Fibroblast of skin of abdomen (primary cell): ENCODE results near the gene HERC5. TPM values are rescaled to one million over a fixed set of nuclear protein-coding genes. Genes with fewer than 3 reads are reported as not detected.
"Not testable (repeated sequence)": the region's sequence is repeated elsewhere in the genome, so short reads cannot be mapped to it uniquely, and the experiment has no call there.

ENCODE experiments used
- DNase-seq: peaks from one replicate; pipeline ENCODE4 v3.0.0-alpha.2; 2013
- polyA plus RNA-seq, 2 experiments: library from polyadenylated mRNA; unstranded; fragments of 120-200 nt; gene quantifications; one replicate each; pipeline ENCODE4 v1.2.1, GENCODE V29; 2013; ENCODE audit not compliant: insufficient read length in 2 of 2

The HERC5 gene
- polyA plus RNA-seq (2013, experiment 1 of 2; ENCODE audit: insufficient read length): 0.15 TPM
- 0.10 TPM for polyA plus RNA-seq (2013, experiment 2 of 2; ENCODE audit: insufficient read length)

DNA sequence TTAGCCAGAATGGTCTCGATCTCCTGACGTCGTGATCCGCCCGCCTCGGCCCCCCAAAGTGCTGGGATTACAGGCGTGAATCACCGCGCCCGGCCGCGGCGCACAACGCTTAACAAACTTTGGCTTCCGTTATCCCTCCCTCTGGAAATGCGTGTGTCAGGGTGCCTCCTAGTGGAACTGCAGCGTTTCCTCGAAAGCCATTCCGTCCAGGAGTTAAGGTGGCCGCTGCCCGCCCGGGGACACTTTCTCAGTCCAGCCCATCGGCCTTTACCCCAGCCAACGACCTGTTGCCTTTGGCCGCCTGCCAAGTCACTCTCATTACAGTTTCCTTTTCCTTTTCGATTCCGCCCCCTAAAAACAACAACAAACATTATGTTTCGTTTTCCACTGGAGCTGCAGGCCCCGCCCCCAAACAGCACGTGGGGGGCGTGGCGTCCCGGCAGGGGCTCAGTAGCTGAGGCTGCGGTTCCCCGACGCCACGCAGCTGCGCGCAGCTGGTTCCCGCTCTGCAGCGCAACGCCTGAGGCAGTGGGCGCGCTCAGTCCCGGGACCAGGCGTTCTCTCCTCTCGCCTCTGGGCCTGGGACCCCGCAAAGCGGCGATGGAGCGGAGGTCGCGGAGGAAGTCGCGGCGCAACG lies at the start of gene HERC5:
HERC5 (plus strand) TSS at position 450 of the 637 bp plus-strand sequence; CDS start at position 601, 151 bp downstream.
- DNase-seq: peak; percentile 83

DNA sequence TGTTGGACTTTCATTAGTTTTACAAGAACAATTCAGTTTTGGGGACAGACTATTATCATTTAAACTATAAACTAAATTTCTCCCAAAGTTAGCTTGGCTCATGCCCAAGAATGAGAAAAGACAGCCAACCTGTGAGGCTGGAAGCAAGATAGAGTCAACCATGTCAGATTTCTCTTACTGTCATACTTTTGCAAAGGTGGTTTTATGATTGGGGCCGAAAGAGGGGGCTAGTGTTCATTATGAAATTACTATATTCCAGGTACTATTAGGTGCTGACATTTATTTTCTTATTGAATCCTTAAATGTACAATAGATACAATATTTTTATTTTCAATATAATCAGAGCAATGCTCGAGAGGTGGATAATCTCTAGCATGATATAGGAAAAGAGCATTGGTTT lies 47.7 kb upstream of the HERC5 start:
- no peak for DNase-seq

DNA sequence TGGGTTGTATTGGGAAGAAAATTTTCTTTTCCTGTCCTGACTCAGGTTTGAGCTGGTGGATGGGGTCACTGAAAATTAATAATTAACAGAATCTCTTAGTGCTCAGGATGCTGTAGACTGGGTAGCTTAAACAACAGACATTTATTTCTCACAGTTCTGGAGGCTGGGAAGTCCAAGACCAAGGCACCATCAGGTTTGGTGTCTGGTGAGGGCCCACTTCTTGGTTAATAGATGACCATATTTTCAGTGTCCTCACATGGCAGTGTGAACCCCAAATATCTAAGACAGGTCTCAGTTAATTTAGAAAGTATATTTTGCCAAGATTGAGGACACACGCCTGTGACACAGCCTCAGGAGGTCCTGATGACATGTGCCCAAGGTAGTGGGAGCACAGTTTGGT lies 47.1 kb upstream of the HERC5 start:
- DNase-seq: no peak

DNA sequence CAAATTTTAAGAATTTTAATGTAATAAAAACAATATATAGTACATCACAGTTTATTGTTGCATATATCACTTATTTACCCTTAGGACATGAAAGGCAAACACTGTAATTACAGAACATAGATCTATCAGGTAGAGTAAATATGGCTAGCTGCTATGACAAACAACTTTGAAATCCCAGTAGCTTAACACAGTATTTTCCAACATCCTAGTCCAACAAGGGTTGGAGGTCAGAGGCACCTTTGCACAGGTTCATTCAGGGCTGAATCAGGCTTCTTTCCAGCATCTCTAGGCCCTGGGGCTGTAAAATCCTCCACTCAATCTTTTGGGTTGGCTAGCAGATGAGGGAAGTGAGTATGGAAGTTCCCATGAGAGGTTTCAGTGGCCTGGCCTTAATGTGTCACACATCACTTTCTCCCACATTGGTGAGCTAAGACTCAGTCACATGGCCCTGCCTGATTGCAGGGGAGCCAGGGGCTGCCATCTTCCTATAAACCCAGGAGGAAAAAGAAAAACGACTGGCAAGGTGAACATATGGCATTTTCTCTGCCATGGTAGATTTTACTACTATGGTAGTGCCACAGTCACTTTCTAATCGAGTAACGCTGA lies 45.3 kb upstream of the HERC5 start:
- no peak for DNase-seq

DNA sequence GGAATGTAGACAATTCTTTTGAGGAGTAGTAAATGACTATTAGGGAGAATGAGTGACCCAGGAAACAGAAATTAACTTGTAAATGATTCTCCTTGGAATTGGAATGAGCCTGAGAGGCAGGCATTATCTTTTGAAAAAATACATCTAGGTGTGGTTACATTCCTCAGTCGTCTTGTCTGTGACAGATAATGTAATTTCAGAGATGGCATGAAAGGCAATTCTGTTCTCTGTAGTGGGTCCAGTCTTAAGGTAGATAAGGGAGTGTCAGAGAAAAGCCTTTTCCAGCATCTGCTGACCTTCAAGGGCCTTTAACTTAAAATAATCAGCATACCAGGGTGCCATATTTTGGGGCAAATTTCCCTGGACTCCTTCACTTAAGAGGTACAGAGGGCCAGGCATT lies 43.1 kb upstream of the HERC5 start:
- DNase-seq: no peak

DNA sequence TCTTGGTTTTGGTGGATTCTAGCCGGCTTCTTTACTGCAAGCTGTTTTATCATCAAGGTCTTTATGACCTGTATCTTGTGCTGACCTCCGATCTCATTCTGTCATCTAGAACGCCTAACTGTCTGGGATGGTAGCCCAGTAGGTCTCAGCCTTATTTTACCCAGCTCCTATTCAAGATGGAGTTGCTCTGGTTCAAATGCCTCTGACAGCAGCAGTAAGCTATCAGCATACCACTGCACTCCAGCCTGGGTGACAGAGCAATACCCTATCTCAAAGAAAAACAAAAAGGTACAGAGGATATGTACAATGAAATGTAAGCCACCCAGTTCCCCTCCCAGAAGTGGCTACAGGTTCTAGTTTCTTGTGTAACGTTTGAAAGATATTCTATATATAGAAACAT lies 42.2 kb upstream of the HERC5 start:
- no peak for DNase-seq

DNA sequence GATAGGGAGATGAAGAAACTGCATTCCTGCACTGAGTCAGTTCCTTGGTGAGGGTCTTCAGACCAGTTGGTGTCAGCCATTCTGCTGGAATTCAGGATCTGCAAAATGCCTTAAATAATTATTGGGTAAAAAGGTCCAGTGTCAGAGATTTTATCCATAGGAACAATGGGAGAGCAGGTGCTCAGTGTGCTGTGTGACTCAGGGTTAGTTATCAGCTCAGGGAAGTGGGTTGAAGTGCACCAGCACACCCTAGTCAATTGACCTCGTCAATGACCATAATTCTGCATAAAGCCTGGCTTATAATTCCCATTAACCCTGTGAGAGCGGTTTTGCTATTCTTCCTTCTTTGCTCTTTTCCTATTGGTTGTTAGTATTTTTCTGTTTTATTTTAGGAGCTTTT lies 40.9 kb upstream of the HERC5 start:
- DNase-seq: no peak

DNA sequence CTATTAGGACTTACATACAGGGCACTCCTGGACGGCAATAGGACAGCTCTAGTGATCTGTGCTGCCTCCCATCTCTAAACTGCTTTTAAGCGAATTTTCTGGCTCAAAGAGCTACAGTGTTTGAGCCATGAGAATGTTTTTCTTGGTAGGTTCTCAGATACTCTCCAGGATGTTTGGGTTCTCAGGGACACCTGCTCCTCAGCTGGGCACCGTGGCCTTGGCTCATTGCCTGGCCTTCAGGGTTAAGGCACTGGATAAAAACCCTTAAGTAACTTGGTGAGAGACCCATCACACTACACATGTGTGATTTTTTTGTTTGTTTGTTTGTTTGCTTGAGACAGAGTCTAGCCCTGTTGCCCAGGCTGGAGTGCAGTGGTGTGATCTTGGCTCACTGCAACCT lies 38.5 kb upstream of the HERC5 start:
- no peak for DNase-seq

DNA sequence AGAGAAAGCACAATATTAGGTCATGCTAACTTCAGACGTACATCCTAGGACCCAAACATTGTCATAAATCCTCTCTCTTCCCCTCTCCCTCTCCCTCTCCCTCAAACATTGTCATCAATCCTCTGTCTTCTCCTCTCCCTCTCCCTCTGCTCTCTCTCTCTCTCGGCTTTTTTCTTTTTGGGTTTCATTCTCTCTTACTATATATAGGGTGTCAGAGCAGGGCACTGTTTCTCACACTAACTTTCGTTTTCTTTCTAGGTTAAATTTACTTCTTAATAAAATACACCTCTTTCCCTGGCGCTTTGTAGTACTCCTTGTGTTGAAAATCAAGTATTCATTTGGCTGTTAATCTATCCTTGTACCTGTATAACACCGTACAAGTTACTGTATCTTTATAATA lies 37.0 kb upstream of the HERC5 start:
- DNase-seq: no peak

DNA sequence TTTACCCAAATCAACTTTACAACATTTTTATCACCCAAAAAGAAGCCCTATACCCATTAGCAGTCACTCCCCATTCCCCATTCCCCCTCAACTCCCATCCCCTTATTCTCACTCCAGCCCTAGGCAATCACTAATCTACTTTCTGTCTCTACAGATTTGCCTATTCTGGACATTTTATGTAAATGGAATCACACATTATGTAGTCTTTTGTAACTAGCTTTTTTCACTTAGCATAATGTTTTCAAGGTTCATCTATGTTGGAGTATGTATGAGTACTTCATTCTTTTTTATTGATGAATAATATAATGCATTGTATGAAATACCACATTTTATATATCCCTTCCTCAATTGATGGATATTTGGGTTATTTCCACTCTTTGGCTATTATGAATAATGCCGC lies 36.1 kb upstream of the HERC5 start:
- DNase-seq: no peak

DNA sequence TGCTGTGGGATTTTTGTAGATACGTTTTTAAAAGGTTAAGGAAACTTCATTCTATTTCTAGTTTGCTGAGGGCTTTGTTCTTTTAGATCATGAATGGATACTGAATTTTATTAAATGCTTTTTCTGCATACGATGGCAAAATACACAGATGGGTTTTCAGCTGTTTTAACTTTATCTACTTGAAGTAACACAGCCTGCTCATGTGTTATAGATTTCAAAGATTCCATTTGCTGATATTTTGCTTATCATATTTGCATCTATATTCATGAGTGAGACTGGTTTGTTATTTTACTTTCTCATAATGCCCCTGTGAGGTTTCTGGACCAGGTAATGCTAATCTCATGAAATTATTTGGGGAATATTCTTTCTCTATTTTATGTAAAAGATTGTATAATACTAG lies 34.5 kb upstream of the HERC5 start:
- DNase-seq: no peak

DNA sequence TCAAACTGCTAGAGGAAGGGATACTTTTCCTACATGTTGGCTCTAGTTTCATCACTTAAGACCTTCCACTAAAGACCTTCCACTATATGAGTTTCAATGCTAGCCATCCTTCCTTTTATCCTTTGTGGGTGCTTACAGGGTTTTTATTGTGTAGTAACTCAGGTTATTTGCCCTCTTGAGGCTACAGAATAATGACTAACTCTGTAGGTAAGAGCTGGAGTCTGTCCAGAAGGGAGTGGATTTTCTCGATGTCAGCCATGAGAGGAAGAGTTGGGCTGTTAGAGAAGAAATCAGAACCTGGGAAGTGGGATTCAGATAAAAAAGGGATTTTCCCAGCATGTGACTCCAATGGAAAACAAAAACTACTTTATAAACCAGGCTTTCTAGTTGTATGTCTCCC lies 27.5 kb upstream of the HERC5 start:
- no peak for DNase-seq

DNA sequence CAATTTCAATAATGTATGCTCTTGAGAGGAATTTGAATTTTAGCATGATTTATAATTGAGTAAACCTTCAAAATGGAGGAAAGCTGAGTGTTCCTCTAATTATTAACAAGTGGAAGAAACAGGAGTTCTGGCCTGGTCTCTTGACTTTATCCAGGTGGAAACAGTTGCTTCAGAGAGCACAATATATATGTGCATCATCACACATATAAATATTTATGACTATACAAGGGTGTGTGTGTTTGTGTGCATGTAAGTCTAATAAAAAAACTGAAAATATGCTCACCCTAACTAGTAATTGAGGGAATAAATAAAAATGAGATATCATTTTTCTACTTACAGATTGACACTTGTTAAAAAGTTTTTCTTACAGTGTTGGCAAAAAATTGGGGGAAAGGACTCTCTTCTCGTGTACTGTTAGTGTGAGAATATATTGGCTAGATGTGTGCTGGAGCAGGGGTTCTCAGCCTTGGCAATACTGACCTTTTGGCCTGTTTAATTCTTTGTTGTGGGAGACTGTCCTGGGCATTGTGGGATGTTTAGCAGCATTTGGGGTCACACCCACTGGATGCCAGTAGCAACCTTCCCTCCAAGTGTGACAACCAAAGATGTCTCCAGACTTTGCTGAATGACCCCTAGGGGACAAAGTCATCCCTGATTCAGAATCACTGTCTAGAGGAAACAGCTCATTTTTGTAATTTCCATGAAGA lies 20.8 kb upstream of the HERC5 start:
- no peak for DNase-seq

DNA sequence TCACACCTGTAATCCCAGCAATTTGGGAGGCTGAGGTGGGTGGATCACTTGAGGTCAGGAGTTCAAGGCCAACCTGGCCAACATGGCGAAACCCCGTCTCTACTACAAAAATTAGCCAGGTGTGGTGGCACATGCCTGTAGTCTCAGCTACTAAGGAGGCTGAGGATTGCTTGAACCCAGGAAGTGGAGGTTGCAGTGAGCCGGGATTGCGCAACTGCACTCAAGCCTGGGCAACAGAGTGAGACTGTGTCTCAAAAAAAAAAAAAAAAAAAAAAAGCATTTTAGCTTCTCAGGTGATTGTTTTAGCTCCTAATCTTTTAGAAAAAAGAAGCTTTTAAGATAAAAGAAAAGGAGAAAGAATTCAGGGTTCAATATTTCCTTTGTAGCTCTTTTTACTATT lies 19.0 kb upstream of the HERC5 start:
- DNase-seq: not testable (repeated sequence)

DNA sequence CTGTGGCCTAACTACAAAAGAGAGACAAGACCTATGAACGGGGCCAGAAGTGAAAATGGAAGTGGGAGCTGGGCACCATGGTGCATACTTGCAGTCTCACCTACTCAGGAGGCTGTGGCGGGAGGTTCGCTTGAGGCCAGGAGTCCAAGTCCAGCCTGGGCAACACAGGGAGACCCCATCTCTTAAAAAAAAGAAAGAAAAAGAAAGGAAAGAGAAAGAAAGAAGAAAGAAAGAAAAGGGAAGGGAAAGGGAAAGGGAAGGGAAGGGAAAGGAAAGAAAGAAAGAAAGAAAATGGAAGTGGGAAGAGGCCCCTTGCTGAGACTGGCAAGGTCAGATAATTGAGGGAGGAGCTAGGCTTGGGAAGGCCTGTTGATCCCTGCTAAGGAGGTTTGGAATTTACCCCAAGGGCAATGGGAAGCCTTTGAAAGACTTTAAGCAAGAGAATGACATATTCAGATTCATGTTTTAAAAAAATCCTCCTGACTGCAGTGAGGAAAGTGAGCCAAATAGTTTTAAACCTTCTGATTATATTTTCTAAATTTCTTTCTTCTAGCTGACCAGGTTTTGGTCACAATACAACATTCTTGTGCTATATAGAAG lies 17.7 kb upstream of the HERC5 start:
- no peak for DNase-seq

DNA sequence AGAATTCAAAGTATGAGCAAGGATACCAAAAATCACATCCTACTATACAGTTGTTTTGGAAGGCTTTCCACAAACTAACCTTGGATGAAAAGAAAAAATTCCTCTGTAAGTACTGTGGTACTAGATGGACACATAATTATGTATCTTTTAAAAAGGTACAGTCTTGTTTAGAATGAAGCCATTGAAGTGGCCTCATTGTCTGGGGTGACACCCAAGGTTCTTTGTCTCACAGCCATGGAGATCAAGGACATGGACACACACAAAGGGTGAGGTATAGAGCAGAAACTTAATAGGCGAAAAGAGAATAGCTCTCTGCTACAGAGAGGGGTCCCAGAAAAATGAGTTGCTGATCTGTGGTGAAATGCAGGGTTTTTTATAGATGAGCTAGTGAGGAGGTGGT lies 16.8 kb upstream of the HERC5 start:
- DNase-seq: no peak

DNA sequence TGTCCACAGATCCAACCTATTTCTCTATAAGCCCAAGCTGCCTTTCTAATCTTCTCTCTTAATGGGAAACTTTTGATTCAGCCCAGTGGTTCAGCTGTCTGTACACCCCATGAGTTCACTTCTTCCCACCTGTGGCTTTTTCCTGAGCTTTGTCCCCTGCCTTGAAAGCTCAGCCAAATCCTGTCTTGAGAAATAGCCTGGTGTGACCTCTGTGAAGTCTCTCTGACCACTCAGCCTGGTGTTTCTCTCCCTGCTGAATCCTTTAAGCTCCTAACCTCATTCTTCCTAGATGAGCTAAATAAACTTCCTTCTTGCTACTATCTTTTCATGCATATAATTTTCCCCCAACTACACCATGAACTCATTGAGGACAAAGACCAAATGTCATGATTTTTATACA lies 15.2 kb upstream of the HERC5 start:
- DNase-seq: no peak

DNA sequence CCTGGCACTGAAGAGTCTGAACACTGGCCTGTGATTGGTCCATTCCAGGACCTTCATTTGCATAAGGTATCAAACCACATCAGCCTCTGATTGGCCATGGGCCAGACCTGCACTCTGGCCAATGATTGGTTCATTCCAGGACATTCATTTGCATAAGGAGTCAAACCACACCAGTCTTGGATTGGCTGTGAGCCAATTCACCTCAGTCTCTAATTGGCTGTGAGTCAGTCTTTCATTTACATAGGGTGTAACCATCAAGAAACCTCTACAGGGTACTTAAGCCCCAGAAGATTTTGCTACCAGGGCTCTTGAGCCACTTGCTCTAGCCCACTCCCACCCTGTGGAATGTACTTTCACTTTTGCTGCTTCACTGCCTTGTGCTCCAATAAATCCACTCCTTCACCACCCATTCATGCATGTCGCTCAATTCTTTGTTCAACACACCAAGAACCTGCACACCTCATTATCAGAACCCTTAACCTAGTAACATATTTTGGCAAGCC lies 14.2 kb upstream of the HERC5 start:
- peak; percentile 8 for DNase-seq

DNA sequence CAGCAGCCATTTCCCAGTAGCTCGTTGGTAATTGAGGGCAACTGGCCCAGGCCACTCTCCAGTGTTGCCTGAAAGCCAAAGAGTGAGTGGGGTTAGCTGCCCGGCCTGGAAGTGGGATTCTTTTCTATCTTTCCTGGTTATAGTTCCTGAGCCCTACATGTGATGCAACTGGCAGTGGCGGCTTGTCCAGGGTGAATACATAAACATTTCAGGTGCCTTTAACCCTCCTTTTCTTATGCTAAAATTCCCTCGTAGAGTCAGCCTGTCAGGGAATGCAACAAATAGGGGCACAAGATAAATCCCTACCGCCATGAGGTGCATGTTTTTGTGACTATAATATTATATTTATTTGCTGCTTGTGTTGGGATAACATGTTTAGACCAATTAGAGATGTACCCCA lies 13.4 kb upstream of the HERC5 start:
- DNase-seq: no peak

DNA sequence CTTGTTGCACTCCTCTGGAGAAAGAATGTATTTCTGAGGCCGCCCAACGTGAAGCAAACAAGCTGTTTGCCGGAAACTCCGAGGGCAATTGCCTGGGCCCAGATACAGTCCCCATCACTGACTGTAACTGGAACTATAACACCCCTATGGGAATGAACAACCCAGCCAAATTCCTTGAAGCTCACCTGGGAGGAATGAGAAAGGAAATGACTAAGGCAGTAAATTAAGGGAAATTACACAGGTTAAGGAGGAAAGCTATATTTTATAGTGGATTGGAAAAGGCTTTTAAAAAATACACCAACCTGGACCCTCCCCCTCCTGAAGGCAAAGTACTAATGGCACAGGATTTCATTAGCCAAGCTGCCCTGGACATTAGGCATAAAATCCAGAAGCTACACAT lies 11.7 kb upstream of the HERC5 start:
- no peak for DNase-seq

DNA sequence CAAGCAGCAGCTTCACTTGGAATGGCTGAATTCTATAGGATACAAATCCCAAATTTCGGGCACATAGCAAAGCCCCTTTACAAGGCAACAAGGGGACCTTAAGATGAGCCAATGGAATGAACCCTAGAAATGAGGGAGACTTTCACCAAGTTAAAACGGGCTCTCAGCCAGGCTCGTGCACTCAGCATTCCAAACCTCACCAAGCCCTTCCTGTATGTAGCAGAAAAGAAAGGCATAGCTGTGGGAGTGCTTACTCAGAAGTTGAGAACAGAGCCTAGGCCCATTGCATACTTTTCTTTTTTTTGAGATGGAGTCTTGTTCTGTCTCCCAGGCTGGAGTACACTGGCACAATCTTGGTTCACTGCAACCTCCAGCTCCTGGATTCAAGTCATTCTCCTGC lies 10.8 kb upstream of the HERC5 start:
- no peak for DNase-seq

DNA sequence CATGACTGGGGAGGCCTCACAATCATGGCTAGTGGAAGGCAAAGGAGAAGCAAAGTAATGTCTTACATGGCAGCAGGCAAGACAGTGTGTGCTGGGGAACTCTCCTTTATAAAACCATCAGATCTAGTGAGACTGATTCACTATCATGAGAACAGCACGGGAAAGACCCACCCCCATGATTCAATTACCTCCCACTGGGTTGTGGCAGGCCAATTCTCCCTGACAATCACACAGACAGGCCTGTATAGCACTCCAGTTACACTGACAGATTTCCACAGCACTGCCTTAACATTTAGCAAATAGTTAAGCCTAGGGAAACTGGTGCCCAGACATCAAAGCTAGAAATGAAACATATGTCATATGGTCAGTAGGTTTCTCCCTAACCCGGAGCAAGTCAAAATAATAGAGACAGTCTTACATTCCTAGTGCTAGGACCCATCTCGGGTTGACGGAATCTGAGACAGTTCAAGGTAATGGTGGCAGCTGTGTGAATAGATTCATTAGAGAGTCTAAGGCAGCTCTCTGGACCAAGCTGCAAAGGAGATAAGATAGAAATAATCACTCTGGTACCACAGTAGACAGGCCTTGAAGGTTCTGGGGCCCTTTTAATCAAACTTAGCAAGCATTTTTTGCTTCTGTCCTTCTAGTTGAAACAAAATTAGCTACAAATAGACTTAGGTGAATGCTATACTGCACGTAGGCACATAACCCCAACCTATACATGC lies 9.4 kb upstream of the HERC5 start:
- DNase-seq: no peak
